MCF 10A (cell line): ENCODE data around the gene SPATA13. TPM values are rescaled to one million over a fixed set of nuclear protein-coding genes. Genes with fewer than 3 reads are reported as not detected.

Experiments used
- BruUV-seq: library from RNA; stranded (reverse); fragments of 400-500 nt; replicated peaks from 2 replicates; lab custom pipeline; 2021; lab: Mats Ljungman, UMichigan
- CTCF ChIA-PET: fragments of 300-600 bp; sonication (Branson Sonifier 250); formaldehyde crosslinking; extraction: SDS; loops from one replicate; lab custom pipeline; 2021; ENCODE audit warnings: antibody characterized with exemption, inconsistent platforms; lab: Yijun Ruan, JAX
- POLR2A ChIA-PET: fragments of 300-600, 350-650 bp; sonication (Branson Sonifier 250); formaldehyde crosslinking; extraction: SDS; loops from one replicate; lab custom pipeline; 2020; ENCODE audit warnings: antibody characterized with exemption, inconsistent platforms; lab: Yijun Ruan, JAX
- DNase-seq: peaks from one replicate; pipeline ENCODE4 v3.0.0-alpha.2; 2018; ENCODE audit not compliant: unreplicated experiment
- H3K27ac Mint-ChIP-seq: one replicate; pipeline ENCODE4 v1.8.0; 2022; ENCODE audit warnings: mild to moderate bottlenecking, low read depth, mixed read lengths; ENCODE audit not compliant: unreplicated experiment
- H3K27me3 Mint-ChIP-seq: one replicate; pipeline ENCODE4 v1.8.0; 2022; ENCODE audit warnings: mixed read lengths; ENCODE audit not compliant: insufficient read depth, unreplicated experiment
- H3K36me3 Mint-ChIP-seq: one replicate; pipeline ENCODE4 v1.8.0; 2022; ENCODE audit warnings: mild to moderate bottlenecking, moderate library complexity, mixed read lengths; ENCODE audit not compliant: insufficient read depth, unreplicated experiment
- H3K4me1 Mint-ChIP-seq: one replicate; pipeline ENCODE4 v1.8.0; 2022; ENCODE audit warnings: mixed read lengths; ENCODE audit not compliant: insufficient read depth, unreplicated experiment
- H3K4me3 Mint-ChIP-seq: one replicate; pipeline ENCODE4 v1.8.0; 2022; ENCODE audit warnings: mild to moderate bottlenecking, moderate library complexity, mixed read lengths; ENCODE audit not compliant: unreplicated experiment
- H3K9me3 Mint-ChIP-seq: one replicate; pipeline ENCODE4 v1.8.0; 2022; ENCODE audit warnings: mixed read lengths; ENCODE audit not compliant: unreplicated experiment
- intact Hi-C: fragments of 100-400 bp; cut with micrococcal nuclease; formaldehyde crosslinking; loops from 2 replicates; pipeline ENCODE4 v1.14.1; 2022
- total RNA-seq: library from RNA; stranded (reverse); gene quantifications from 2 replicates; pipeline ENCODE4 v1.2.3, GENCODE V29; 2022
- TF ChIP-seq, protein P1 (sequence below): fragments of 200-600 bp; IDR thresholded peaks from one replicate; pipeline ENCODE4 v1.8.0; 2022; ENCODE audit warnings: antibody characterized with exemption, mild to moderate bottlenecking; ENCODE audit not compliant: unreplicated experiment

SPATA13 gene
- total RNA-seq, 1 experiment from 2014 or later, result 2.2 TPM

GRCh38 chr13:24149246-24150032, 11.1 kb upstream of the SPATA13 start:
- ChIA-PET POLR2A (interaction anchor here (0.8 to 1.3 kb wide), 2 partner anchors 12 to 18 kb away, joined by 3 read pairs; no protein-coding TSS in a partner anchor), CTCF (no interaction called here)
- H3K4me3 Mint-ChIP-seq, result peak overlapping the region; percentile 9
- H3K9me3 Mint-ChIP-seq, result no peaks in the 10 kb centered on the region
- TF ChIP-seq, protein P1, sequence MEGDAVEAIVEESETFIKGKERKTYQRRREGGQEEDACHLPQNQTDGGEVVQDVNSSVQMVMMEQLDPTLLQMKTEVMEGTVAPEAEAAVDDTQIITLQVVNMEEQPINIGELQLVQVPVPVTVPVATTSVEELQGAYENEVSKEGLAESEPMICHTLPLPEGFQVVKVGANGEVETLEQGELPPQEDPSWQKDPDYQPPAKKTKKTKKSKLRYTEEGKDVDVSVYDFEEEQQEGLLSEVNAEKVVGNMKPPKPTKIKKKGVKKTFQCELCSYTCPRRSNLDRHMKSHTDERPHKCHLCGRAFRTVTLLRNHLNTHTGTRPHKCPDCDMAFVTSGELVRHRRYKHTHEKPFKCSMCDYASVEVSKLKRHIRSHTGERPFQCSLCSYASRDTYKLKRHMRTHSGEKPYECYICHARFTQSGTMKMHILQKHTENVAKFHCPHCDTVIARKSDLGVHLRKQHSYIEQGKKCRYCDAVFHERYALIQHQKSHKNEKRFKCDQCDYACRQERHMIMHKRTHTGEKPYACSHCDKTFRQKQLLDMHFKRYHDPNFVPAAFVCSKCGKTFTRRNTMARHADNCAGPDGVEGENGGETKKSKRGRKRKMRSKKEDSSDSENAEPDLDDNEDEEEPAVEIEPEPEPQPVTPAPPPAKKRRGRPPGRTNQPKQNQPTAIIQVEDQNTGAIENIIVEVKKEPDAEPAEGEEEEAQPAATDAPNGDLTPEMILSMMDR, result no peak
- DNase-seq, result peak; percentile 7
- intact Hi-C loops, result loop anchor here (5.0 kb wide), 1 partner anchor 97 kb away; no protein-coding TSS in a partner anchor
- BruUV-seq, result no TSS peak
- no peaks in the 10 kb centered on the region for H3K27me3 Mint-ChIP-seq
- H3K4me1 Mint-ChIP-seq, result peaks cover 15% of the 10 kb centered on the region
- H3K36me3 Mint-ChIP-seq, result no peaks in the 10 kb centered on the region
- peak overlapping the region; percentile 86 for H3K27ac Mint-ChIP-seq

- ChIA-PET POLR2A (no interaction called here), CTCF (no interaction called here)
- TF ChIP-seq, protein P1, result no peak
- intact Hi-C loops, result no loop called here
- H3K4me1 Mint-ChIP-seq, result peaks cover 15% of the 10 kb centered on the region
- H3K27ac Mint-ChIP-seq, result peak overlapping the region; percentile 86
- no peaks in the 10 kb centered on the region for H3K36me3 Mint-ChIP-seq
- no peak overlapping the region for H3K4me3 Mint-ChIP-seq
- no peaks in the 10 kb centered on the region for H3K27me3 Mint-ChIP-seq
- no peaks in the 10 kb centered on the region for H3K9me3 Mint-ChIP-seq
- no peak for DNase-seq
- BruUV-seq, result no TSS peak
Measured at GRCh38 chr13:24150572-24150971, 9.9 kb upstream of the SPATA13 start.

- Mint-ChIP-seq H3K27me3 (no peaks in the 10 kb centered on the region), H3K4me3 (no peak overlapping the region), H3K4me1 (peaks cover 15% of the 10 kb centered on the region), H3K36me3 (no peaks in the 10 kb centered on the region), H3K27ac (no peak overlapping the region), H3K9me3 (no peaks in the 10 kb centered on the region)
- POLR2A ChIA-PET, result interaction anchor here (0.7 kb wide), 2 partner anchors 30 to 73 kb away, joined by 3 read pairs; no protein-coding TSS in a partner anchor
- no TSS peak for BruUV-seq
- TF ChIP-seq, protein P1, result no peak
- intact Hi-C loops, result no loop called here
- no peak for DNase-seq
- CTCF ChIA-PET, result interaction anchor here (1.2 kb wide), 1 partner anchor 69 kb away, joined by 5 read pairs; no protein-coding TSS in a partner anchor
Measured at GRCh38 chr13:24151864-24152263, 8.7 kb upstream of the SPATA13 start.
